GM12864 (cell line): ENCODE data around the gene FAM118A.

Source experiments
- DNase-seq: peaks from one replicate; pipeline ENCODE4 v3.0.0-alpha.2; 2011; ENCODE audit warnings: low read depth
- H3K4me3 ChIP-seq: 2 replicates; pipeline ENCODE4 v1.5.1; 2011; ENCODE audit warnings: mild to moderate bottlenecking, low read depth, low read length, control low read depth
- CTCF ChIP-seq: IDR thresholded peaks from 2 replicates; pipeline ENCODE4 v1.5.1; 2011; ENCODE audit warnings: low read depth, mild to moderate bottlenecking, moderate library complexity, low read length, control low read depth, inconsistent platforms; ENCODE audit errors: missing control alignments

FAM118A gene

GRCh38 chr22:45304971-45305370 is 4.8 kb upstream of the FAM118A start:
- no peak for TF ChIP-seq CTCF
- no peak overlapping the region for H3K4me3 ChIP-seq
- no peak for DNase-seq

- no peak for TF ChIP-seq CTCF
- no peak for DNase-seq
- no peak overlapping the region for H3K4me3 ChIP-seq
Observed at GRCh38 chr22:45305456-45306075, 4.2 kb upstream of the FAM118A start.

GRCh38 chr22:45306139-45306538 is 3.6 kb upstream of the FAM118A start:
- no peak for DNase-seq
- no peak for TF ChIP-seq CTCF
- H3K4me3 ChIP-seq = no peak overlapping the region

- no peak for DNase-seq
- peak overlapping the region; percentile 64; the same call in 1 of the 2 replicates for H3K4me3 ChIP-seq
- no peak for TF ChIP-seq CTCF
Observed at GRCh38 chr22:45308391-45308956, 1.3 kb upstream of the FAM118A start.

- H3K4me3 ChIP-seq = peak overlapping the region; percentile 64
- TF ChIP-seq CTCF = no peak
- DNase-seq = no peak
Observed at GRCh38 chr22:45308957-45309421, 745 bp upstream of the FAM118A start.

- no peak for TF ChIP-seq CTCF
- peak overlapping the region; percentile 85 for H3K4me3 ChIP-seq
- DNase-seq = no peak
Observed at GRCh38 chr22:45310331-45310976, 720 bp downstream of the FAM118A start.
